NCI-H526 (cell line): Measurements from ENCODE around the gene CNOT11.
"Not testable (repeated sequence)": the region's sequence is repeated elsewhere in the genome, so short reads cannot be mapped to it uniquely, and the experiment has no call there.

Experiments
- DNase-seq, 2 experiments: peaks; one replicate each; lab custom pipeline; 2025; lab: John Stamatoyannopoulos, UW

CNOT11 gene

DNA sequence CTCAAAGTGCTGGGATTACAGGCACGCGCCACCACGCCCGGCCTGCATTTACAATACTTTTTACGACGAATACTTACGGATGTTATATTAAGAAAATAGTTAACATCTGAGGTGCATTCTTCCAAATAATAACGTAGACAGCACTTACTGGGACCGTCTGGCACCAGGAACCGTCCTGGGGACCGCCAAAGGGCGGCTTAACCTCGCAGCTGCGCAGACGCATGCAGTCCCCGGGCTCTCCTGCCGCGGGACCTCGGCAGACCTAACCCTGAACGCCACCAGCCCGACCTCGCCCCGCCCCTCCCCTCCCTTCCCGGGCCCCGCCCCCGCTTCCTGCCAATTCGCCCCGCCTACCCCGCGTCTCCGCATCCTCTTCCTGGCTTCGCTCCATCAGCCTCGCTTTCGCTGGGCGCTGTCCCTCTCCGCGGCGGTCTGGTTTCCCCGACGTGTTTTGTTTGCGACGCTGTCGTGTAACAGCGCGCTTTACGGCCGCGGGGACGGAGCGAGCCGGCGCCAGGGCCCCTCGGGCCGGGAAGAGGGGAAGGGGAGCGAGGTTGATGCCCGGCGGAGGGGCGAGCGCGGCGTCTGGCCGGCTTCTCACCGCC lies at the start of gene CNOT11:
Gene CNOT11 (plus strand): TSS at position 479 of the 605 bp plus-strand sequence. CDS start 79 bp downstream, at position 558.
- DNase-seq: peak; percentile 94 to 99

DNA sequence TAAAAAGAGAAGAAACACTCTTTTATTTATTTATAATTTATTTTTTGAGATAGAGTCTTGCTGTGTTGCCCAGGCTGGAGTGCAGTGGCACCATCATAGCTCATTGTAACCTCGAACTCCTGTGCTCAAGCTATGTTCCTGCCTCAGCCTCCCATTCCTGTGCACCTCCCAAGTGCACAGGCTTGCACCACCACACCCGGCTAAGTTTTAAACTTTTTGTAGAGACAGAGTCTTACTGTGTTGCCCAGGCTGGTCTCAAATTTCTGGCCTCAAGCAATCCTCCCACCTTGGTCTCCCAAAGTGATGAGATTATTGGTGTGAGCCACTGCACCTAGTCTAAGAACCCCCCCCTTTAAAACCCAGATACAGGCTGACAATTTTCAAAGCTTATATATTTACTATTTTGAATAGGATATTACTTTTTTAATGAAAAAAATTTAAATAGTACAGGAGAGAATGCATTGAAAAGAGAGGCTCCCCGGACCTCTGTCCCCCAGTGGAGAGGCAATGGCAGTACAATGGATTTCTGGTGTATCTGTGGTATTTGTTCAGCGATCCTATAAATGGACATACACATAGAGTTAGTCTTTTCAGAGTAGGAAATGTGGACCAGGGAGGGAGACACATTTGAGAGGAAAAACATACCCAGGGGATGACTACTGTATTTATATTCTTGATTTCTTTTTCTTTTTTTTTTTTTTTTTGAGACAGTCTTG lies 48.1 kb upstream of the CNOT11 start:
- peak in 1 of 2 experiments; percentile 9 for DNase-seq

DNA sequence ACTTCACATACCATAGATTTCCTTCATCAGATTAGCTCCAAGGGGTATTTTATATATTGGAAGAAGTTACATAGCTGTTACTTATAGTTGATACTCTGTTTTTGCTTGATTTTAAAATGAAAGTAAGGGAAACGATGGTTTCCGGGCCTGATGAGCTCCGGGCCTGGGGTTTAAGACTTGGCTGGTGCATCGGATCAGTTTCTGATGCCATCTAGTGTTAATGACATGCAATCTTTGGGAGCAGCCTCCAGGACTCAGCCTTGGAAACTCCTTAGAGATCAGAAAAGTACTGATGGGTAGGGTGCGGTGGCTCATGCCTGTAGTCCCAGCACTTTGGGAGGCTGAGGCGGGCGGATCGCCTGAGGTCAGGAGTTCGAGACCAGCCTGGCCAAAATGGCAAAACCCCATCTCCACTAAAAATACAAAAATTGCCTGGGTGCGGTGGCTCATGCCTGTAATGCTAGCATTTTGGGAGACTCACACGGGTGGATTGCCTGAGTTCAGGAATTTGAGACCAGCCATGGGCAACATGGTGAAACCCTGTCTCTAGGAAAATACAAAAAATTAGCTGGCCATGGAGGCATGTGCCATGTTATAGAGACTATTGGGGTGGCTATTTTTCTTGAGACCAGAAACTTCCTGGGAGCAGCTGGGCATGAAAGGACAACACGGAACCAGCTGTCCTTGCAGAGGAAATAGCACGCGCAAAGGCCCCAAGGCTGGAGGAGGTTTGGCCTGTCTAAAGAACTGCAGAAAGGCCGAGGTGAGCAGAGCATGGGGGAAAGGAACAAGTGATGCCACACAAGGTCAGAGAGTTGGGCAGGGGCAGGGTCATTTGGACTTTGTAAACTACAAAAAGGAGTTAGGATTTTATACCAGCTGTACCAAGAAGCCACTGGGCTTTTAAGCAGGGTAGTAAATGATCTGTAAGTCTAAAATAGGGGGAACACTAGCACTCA lies 46.9 kb upstream of the CNOT11 start:
- DNase-seq: peak; percentile 62 to 83

DNA sequence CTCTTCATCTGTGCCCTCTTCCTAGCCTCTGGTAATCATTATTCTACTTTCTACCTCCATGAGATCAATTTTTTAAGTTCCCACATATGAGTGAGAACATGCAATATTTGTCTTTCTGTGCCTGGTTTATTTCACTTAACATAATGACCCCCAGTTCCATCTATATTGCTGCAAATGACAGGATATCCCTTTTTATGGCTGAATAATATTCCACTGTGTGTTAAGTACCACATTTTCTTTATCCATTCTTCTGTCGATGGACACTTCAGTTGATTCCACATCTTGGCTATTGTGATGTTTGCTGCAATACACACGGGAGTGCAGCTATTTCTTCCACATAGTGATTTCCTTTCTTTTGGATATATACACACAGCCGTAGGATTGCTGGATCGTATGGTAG lies 43.9 kb upstream of the CNOT11 start:
- DNase-seq: no peak

DNA sequence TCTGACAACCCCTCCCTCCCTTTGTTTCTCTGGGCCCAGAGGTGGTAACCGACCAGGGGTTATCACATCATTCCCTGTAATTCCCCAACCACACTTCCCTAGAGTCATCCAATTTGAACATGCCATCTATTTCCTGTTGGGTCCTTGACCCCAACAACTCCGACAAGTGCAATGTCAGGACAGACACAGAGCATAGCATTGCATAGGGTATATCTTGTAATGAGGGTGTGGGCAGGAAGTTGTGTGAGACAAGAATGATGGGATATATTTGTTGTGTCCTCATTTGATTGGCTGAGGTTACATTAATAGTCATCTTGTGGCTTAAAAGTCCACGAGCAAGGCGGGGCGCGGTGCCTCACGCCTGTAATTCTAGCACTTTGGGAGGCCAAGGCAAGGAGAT lies 33.4 kb upstream of the CNOT11 start:
- DNase-seq: no peak

DNA sequence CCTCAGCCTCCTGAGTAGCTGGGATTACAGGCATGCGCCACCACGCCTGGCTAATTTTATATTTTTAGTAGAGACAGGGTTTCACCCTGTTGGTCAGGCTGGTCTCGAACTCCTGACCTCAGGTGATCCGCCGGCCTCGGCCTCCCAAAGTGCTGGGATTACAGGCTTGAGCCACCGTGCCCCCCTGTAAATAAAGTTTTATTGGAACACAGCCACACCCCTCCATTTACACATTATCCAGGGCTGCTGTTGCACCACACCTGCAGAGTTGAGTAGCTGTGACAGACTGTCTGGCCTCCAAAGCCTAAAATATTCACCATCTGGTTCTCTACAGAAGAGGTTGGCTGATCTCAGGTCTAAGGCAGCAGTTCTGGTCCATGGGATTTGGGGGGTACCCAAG lies 32.6 kb upstream of the CNOT11 start:
- not testable (repeated sequence) for DNase-seq

DNA sequence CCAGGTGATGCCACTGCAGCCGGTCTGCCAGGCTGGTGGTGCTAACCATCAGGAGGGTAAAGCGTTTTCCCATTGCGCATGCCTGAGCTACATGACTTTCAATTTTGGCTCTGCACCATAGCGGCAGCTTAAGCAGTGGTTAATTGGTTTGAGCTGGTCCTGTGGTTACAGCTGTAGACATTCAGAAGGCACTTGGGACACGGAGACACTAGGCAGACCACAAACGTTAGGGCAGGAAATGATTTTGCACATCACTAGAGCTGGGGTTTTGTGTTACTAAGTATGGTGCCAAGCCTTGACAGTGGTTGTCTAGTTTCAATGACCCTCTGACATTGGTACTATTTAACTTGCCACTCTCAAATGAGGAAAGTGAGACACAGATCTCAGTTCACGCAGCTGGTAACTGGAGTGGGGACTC lies 28.9 kb upstream of the CNOT11 start:
- no peak for DNase-seq

DNA sequence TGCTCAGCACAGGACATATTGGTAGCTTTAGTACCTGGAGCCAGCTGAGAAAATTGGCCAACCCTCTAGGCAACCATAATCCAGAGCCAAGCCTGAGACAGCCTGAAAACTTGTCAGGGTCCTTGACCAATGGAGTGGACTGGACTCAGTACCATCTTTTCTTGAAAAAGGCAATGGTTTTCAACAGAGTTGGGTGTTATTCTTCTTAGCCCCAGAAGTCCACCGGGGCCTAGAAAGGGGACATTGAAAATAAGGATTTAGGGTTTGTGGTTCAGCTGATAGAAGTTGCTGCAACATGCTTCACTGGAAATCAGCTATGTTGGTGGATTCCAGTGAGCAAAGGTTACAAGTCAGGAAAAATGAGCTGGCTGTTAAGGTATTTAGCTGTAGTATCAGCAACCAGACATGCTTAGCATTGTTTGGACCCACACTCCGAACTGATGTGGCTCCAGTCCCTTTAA lies 22.1 kb upstream of the CNOT11 start:
- DNase-seq: no peak

DNA sequence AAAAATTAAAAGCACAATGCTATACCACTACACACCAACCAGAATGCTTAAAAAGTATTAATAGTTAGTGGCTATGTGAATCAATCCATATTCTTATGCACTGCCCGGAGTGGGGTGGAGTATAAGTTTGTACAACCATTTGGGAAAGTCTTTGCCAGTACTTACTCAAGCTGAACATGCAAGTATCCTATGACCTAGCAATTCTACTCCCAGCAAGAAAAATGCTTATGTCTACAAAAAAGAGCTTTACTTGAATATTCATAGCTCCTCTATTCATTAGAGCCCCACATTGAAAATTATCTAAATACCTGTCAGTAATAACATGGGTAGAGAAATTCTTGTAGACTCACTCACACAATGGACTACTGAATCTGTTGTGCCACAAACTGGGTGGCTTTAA lies 21.4 kb upstream of the CNOT11 start:
- no peak for DNase-seq

DNA sequence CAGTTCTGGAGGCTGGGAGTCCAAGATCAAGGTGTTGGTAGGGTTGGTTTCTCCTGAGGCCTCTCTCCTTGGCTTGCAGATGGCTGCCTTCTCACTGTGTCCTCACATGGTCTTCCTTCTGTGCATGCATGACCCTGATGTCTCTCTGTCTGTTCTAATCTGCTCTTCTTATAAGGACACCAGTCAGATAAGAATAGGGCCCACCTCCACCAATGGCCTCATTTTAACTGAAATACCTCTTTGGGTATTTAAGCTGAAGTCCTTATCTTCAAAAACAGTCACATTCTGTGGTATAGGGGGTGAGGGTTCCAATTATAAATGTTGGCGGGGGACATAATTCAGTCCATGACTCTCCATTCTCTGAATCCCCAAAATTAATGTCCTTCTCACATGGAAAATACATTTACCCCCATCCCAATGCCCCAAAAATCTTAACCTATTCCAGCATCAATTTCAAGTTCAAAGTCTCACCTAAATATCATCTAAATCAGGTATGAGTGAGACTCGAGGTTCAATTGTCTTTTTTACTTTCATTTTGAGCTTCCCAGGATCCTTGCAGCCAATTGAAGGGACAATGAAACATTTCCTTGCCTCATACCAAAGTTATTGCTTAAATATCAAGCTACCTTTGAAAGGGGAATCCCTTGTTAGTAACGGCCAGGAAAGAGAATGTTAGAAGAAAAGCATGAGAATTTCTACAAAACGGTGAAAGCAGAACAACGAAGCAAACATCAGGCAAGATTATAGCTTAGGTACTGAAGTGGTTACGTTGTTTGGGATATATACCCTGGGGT lies 20.6 kb upstream of the CNOT11 start:
- DNase-seq: no peak

DNA sequence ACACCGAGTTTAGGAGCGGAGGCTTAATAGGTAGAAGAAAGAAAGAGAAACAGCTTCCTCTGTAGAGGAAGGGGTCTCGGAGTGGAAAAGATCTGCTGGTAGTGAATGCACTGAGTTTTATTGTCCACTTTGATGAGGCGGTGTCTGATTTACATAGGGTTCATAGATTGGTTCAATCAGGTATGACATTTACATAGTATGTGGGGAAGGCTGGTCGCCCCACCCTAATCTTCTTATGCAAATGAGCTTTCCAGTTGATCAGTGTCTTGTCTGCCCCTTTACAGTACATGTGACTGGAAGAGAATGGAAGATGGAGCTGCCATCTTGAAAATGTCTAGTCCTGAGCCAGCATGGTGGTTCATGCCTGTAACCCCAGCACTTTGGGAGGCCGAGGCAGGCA lies 19.9 kb upstream of the CNOT11 start:
- DNase-seq: peak; percentile 49 to 52

DNA sequence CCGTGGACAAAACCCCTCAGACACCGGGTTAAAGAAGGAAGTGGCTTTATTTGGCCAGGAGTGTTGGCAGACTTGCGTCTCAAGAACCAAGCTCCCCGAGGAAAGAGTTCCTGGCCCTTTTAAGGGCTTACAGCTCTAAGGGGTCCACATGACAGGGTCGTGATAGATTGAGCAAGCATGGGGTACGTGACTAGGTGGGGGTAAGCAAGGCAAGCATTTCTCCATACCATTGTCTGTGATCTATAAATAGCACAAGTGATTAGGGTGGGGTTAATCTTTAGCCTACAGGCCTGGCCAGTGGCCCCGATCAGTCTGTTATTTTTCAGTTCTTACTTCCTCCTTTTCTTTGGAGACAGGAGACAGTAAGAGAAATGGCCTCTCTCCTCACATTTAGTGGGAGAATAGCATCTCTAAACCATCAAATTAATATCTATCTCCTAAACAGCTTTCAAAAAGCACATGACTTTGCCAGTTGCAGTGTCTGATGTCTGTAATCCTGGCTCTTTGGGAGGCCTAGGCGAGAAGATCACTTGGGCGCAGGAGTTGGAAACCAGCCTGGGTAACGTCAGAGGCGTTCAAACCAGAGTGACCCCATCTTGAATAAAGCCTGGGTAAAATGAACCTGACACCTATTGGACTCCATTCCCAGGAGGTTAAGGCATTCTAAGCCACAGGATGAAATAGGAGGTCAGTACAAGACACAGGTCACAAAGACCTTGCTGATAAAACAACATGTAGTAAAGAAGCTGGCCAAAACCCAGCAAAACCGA lies 18.3 kb upstream of the CNOT11 start:
- no peak for DNase-seq

DNA sequence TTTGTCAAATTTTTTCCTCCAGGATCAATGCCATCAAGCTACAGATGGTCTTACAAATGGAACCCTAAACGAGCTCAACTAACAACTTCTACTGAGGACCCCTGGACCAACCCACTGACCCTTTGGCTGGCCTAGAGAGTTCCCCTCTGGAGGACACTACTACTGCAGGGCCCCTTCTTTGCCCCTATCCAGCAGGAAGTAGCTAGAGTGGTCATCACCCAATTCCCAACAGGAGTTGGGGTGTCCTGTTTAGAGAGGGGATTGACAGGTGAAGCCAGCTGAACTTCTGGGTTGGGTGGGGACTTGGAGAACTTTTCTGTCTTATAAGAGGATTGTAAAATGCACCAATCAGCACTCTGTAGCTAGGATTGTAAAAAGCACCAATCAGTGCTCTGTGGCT lies 16.7 kb upstream of the CNOT11 start:
- DNase-seq: not testable (repeated sequence)

DNA sequence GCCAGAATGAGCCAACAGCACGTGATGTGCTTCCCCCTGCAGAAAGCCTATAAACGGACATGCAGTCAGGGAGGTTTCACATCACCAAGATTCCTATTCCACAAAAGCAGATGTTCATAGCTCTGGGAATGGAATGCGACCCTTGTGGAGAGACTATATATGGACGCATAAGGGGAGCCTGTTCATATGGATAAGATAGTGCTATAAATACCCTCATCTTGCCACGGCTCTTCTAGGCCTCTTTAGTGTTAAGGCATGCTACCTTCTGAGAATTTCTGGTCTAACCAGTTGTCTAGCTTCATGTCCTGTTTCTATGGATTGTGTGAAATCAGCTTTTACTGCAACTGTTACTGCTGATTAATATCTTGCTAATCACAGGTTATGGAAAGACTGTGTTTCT lies 14.7 kb upstream of the CNOT11 start:
- DNase-seq: not testable (repeated sequence)

DNA sequence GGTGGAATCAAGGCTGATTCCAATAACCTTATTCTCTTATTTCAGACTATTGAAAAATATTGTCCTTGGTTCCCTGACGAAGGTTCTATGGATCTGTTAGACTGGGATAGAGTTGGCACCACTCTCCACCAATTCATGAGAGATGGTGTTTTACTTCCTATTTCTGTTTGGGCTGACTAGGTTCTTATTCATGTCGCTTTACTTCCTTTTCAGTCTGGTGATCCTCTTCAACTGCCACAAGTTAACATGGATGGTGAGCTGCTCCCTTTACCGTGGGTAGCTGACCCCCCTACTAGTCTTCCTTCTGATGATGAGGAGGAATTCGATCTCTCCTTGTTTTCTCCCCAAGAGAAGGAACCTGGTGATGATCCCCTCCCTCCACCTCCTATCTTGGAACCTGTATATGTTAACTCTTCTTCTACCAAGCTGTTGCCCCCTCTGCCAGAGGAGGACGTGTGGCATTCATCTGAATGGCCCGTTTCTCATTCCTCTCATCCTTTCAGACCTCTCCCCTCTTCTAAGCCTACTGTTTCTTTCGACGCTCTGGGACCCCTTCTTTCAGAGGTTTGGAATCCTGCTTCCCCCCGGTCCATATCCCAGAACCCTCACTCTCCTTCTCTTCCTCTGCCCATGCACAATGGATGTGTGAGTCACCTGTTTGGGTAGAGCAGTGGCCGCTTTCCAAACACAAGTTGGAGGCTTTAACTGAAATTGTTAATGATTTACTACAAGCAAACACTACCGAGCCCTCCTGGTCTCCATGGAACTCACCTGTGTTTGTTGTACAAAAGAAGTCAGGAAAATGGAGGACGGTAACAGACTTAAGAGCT lies 13.5 kb upstream of the CNOT11 start:
- peak; percentile 85 to 86 for DNase-seq

DNA sequence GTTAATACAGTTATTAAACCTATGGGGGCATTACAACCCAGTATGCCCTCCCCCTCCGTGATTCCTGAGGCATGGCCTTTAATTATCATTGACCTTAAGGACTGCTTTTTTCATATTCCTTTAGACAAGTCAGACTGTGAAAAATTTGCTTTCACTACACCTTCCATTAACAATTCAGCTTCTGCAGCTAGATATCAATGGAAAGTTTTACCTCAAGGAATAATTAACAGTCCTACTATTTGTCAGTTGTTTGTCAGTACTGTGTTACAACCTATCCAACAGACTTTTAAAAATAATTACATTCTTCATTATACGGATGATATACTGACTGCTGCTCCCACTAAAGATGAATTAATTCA lies 12.9 kb upstream of the CNOT11 start:
- not testable (repeated sequence) for DNase-seq

DNA sequence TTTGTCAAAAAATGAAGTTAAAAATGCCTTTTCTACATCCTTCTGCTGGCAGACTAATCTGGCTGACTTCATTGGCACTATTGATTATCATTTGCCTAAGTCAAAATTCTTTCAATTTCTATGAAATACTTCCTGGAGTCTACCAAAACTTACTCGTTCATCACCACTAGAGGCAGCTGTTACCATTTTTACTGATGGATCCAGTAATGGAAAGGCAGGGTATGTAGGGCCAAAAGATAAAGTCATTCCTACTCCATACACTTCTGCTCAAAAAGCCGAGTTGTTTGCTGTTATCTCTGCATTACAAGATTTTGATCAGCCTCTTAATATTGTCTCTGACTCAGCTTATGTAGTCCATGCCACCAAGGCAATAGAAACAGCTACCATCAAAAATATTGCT lies 12.0 kb upstream of the CNOT11 start:
- peak; percentile 40 to 42 for DNase-seq

DNA sequence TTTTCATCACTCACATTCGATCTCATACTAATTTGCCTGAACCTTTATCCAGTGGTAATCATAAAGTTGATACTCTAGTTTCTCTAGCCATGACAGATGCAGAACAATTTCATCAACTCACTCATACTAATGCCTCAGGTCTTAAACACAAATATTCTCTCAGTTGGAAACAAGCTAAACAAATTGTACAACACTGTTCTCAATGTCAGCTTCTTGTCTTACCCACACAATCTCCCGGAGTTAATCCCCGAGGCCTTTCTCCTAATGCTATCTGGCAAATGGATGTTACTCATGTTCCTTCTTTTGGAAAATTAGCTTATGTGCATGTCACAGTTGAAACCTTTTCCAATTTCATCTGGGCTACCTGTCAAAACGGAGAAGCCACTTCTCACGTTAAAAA lies 11.5 kb upstream of the CNOT11 start:
- DNase-seq: no peak

DNA sequence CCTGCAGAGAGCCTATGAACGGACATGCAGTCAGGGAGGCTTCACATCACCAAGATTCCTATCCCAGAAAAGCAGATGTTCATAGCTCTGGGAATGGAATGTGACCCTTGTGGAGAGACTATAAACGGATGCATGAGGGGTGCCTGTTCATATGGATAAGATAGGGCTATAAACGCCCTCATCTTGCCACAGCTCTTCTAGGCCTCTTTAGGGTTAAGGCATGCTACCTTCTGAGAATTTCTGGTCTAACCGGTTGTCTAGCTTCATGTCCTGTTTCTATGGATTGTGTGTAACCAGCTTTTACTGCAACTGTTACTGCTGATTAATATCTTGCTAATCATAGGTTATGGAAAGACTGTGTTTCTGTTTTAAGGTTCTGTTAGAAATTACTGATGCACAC lies 8.3 kb upstream of the CNOT11 start:
- DNase-seq: not testable (repeated sequence)

DNA sequence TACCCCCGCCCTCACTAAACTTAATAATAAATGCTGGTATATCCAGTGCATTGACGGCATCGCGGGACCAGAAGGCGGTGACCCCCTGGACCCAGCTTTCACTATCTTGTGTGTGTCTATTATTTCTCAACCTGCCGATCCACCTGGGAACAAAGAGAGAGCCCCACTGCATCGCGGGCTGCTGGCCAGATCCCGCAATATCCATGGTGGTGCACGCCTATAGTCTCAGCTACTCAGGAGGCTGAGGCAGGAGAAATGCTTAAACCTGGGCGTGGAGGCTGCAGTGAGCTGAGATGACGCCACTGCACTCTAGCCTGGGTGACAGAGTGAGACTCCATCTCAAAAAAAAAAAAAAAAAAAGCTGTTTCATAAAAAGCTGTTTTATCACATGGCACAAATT lies 7.8 kb upstream of the CNOT11 start:
- DNase-seq: not testable (repeated sequence)
